Stimulated activated CD8-positive, alpha-beta memory T cell treated with anti-CD3 and anti-CD28 coated beads, Interleukin-4, amount 100 ng/mL, for 1 hour (primary cell): ENCODE data around the gene SH3RF2.
"Not testable (repeated sequence)": the region's sequence is repeated elsewhere in the genome, so short reads cannot be mapped to it uniquely, and the experiment has no call there.

ENCODE experiments used
- DNase-seq, 2 donors: peaks; one replicate each; pipeline ENCODE4 v3.0.0-alpha.2; 2020; ENCODE audit warnings: low read depth in 2 of 2, low spot score in 1 of 2

Gene SH3RF2

DNA sequence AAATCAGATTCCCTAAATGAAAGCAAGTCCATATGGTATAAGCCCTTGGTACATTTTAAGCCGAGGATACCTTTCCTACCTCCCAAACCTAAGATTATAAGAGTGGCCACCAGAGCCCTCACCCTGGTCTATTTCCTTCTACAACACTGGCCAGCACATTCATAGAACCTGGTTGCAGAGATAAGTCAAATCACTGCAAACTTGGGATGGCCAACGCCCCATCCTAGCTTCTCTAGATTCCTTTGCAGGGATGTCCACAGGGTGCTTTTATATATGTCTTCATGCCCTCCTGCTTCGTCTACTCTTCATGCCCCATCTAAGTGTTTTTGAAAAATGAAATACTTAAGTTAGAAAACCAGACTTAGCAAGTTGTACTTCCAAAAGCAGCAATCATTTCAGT, 41.8 kb downstream of the SH3RF2 start:
- no peak for DNase-seq

DNA sequence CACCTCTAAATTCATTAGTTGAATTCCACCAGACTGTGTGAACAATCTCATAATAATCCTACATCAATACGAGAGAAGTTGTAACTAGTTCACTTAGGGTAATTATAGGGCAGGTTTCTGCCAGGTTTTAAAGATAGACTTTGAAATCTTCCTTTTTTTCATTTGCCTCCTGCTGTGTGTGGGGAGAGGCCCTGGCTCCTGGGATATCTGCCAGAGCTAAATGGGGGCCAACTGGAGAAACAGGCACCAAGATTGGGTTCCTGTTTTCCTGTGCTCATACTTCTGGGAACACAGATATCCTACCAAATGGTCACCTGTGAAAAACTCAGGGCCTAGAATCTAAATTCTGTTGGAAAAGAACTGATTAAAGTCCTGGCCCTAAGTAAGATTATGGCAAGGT, 42.3 kb downstream of the SH3RF2 start:
- DNase-seq = no peak

DNA sequence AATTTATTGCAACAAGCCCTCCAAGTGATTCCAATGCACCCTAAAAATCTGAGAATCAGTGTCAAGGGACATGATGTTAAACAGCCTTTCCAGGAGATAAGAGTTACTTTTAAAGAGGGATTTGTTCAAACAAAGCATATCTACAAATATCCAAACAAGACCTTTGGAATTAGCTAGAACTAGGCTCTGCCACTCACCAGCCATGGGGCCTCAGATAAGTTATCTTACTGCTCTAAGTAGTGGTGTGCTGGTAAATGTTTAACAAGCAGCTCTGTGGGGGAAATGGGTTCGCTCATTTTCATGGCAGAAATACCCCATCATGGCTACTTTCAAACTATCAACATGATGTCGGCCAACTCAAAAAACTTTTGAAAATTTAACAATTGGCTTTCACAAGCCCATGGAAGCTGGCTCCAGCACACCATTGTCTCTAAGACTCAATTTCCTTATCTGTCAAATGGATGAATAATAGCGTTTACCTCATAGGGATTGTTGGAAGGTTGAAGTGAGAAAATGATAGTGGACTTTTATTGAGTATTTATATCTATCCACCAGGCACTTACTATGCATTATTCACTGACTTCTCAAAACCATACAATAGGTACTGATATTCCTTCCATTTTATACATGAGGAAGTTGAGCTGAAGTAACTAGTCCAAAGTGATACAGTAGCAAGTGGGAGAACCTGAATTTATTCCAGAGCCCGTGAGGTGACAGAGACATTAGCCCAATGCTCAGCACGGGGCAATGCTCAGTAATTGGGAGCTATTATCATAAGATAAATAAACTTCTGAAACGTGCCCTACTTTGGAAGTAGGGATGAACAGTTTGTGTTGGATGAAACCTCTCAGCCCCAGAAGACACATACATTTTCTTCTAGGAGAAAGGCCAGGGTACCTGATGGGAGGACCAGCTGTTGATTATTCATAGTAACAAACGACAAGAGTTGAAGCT, 43.2 kb downstream of the SH3RF2 start:
- no peak for DNase-seq

DNA sequence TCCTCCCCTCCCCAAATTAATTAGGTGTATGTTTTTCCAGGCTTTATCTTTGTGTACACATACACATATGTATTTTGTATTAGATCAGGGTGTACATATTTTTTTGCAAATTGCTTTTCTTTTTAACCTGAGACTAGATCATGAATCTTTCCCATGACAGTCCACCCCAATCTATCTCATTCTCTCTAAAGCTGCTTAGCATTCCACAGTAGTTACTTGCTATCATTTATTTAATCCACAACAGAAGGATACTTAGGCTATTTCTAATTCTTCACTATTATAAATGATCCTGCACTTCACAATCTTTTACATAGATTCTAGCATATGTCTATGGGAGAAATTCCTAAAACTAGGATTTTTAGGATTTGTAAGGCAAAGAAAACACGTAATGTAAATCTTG, 43.9 kb downstream of the SH3RF2 start:
- DNase-seq = no peak

DNA sequence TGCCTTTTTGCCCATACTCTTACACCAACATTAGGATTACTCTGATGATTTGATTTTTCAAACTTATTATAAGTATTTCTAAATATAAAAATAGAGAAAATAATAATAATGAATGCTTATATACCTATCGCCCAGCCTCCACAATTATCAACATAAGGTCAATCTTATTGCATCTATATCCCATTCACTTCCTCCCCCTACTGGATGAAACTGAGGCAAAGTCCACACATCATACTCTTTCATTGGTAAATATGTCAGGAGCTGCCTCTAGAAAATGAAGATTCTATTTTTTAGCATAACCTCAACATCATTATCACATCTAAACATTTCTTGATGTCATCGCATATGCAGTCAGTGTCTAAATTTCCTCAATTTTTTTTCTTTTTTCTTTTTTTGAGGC, 44.3 kb downstream of the SH3RF2 start:
- no peak for DNase-seq

DNA sequence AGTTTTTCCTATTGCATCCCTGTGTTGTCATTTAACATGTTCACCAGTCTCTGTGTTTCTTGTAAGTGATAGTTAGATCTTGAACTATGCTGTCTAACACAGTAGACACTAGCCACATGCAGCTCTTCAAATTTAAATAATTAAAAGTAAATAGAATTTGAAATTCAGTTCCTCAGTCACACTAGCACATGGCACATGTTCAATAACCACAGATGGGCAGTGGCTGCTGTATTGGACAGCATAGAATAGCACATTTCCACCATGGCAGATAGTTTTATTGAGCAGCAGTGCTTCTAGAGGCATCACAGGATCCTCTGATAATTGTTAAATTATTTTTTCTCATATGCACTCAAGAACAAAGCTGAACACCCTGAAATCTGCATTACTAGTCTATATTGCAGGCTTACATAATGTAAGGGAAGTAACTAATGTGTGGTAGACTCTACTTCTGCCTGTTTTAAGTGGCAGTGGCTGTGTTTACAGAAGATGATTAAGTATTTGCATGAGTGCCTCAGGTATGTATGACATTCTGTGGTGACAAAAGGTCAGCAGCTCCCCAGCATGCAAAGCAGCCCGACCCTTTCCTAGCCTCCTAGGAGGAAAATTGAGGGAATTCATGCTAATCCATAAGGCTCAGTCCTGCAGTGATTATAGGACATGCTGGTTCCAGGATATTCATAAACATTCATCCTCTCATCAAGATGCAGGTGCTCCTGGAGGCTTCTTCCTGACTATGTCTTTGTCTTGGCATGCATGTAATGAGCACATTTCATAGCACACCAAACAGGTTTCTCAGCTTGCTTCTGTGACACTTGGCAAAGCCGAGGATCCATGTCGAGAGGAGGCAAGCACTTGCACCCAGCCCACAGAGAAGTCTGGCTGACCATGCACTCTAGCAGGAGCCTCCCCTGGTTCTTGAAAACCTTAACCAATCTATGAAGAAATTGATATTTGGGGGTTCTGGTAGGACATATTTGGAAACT, 45.5 kb downstream of the SH3RF2 start:
- DNase-seq = no peak

DNA sequence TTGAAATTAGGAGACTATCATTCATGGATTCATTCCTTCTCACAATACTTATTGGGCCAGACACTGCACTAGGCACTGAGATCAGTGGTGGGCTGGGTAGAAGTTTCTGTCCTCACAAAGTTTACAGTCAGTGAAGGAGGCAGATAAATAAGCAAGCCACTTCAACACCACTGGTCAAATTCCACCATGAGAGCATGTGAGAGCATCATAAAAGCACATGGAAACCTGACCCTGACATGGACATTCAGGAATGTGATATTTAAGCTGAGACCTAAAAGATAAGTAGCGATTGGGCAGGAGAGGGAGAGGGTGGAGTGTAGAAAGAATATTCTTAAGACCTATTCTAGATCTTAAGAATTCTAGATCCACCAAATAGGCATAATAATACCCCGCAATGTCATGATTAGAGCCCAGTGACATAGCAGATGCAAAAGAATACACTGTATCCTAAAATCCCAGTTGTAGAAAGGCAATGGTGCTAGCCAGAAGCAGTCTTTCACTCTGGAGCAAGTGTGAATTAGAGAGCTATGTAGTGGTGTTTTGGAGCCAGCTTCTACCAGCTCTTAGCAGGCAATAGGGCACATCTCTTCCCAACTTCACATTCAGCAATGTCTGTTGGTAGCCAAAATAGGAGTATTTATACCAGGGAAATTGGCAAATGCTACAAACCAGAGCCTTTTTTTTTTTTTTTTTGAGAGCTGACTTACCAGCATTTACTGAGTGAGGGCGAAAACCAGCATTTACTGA, 46.4 kb downstream of the SH3RF2 start:
- DNase-seq = no peak

DNA sequence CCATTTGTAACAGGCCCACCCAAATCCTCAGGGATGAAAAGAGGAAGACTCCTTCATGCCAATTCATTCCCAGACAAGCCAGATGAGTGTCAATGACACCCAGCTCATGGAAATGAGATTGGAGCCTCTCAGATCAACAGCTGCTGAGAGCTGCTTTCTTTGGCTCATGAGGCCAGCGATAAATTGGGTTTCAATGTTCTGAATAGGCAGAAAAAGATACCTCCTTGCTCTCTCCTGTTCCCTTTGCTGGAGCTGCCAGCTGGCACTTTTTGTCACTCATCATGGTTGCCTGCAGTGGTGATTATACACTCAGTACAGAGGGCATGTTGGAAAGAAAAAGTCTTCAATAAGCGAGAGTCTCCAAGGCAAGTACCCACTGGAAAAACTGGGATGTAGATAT, 47.1 kb downstream of the SH3RF2 start:
- no peak for DNase-seq

DNA sequence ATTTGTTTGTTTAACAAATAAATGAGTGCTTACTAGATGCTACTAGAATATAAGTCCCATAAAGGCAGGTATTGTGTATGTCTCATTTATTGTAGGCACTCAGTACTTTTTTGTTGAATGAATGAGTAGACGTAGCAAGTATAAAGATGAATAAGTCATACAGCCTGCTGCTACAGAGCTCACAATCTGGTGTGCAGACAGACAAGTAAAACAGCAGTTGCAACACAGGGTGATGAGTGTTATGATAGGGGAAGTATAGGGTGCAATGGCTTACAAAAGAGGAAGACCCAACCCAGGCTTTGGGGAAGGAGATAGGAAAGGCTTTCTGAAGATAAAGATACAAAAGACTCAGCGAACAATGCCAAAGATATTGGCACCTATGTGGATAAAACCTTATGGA, 47.7 kb downstream of the SH3RF2 start:
- no peak for DNase-seq

DNA sequence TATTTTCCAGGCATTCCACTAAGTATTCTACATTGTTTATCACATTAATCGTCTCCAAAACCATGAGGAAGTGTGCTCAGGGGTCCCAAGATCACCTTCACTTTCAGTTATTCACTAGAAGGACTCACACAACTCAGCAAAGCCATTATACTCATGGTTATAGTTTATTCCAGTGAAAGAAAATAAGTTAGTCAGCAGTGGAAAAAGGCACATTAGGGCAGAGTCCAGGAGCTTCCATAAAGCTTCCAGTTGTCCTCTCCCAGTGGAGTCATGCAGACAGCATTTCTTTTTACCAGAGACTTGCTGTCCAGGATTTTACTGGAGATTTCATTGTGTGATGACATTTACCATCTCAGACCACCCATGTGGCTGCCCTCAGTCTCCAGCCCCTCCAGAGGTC, 51.5 kb downstream of the SH3RF2 start:
- DNase-seq = no peak

DNA sequence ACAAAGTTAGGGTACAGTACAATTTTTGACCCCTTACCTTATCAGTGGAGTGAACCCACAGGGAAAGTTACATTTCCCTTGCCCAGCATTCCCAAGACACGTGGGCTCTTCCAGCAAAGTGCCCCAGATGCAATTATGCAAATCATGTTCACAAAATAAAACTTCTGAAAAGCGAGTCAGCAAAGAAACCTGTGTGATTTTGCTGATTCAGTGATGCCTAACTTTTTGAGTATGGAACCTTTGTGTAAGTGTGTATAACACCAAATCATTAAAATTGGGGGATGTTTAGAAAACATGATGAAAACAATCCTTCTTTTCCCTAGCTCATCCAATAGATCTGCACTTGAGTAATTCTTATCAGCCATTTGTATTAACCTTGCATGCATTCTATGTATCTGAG, 52.6 kb downstream of the SH3RF2 start:
- DNase-seq = no peak

DNA sequence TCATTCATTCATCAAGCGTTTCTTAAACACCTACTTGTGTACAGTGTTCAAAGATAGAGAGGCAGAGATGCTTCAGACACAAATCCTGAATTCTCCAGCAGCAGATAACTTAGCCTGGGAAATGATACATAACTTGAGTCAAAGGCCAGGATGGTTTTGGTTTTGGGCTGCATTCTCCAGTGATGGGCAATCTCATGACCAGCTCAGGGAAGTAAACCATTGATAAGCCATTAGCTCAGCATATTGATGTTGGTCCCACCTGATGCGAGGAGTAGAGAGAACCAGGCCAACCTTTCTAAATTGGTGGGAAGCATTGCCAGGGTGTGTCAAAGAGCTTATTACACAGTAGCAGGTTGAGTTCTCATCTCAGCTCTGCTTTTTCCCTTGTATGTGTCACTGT, 53.0 kb downstream of the SH3RF2 start:
- DNase-seq = no peak

DNA sequence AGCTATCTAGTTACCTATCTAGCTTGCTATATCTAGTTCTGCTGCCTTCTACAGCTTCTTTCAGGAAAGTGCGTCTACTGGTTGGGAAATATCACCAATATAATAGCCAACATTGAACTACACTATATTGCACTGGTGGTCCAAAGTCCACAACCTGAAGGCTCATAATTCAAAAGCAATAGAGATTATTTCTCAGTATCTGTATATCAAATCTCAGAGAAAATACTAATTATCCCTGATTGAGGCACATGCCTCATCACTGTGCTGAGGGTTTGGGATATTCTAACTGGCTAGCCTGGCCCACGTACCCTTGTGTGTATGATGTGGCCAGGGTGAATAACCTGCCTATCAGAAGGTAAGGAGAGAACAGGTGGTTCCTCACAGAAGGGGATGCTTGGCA, 53.8 kb downstream of the SH3RF2 start:
- no peak for DNase-seq

DNA sequence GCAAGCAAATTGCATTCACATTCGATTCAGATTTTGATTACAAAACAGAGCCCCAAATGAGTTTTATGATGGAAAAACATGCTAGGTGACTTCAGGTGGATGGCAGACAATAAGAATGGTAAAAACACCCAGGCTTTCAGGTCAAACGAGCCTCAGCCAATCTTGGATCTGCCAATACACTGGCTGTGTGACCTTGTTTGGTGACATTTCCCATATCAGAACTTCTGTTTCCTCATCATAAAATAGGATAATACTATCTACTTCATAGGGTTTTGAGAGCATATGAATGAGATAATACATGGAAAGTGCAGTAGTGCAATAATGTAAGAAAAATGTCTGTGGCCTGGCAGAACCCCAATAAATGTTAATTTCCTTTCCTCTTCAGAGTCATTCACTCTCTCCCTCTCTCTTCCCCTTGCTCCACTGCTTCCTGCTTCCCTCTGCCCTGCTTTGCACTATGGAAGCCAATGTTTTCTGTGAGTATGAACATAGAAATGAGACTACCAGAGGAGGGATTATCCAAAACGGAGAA, 54.7 kb downstream of the SH3RF2 start:
- DNase-seq = no peak

DNA sequence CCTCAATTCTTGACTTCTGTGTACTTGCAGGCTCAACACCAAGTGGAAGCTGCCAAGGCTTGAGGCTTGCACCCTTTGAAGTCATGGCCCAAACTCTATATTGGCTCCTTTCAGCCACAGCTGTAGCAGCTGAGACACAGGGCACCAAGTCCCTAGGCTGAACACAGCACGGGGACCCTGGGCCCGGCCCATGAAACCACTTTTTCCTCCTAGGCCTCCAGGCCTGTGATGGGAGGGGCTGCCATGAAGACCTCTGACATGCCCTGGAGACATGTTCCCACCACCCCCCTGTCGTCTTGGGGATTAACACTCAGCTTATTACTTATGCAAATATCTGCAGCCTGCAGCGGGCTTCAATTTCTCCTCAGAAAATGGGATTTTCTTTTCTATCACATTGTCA, 57.2 kb downstream of the SH3RF2 start:
- not testable (repeated sequence) for DNase-seq

DNA sequence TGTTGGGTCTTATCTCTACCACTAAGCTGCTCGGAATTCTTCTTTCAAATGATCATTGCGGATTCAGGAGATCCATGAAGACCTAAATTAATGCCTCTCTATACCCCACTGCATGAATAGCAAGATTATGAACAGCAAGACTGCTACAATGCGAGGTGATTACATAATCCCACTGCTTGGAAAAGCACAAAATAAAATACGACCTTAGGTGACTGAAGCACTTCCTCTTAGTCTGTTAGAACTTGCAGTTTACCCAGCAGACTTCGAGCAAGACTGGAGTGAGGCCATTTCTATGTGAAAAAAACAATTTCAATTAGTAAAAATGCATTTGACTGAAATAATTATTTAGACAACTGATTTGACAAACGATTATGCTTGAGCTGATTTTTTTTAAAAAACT, 59.8 kb downstream of the SH3RF2 start:
- DNase-seq = no peak

DNA sequence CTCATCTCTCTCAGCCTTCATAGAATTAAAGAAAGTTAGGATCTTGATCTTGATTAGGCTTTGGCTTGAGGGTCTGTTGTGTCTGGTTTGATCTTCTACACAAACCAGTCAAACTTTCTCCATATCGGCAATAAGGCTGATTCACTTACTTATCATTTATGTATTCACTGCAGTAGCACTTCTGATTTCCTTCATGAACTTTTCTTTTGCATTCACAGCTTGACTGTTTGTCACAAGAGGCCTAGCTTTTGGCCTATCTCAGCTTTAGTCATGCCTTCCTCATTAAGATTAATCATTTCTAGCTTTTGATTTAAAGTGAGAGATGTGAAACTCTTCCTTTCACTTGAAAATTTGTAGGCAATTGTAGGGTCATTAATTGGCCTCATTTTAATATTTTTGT, 62.8 kb downstream of the SH3RF2 start:
- no peak for DNase-seq

DNA sequence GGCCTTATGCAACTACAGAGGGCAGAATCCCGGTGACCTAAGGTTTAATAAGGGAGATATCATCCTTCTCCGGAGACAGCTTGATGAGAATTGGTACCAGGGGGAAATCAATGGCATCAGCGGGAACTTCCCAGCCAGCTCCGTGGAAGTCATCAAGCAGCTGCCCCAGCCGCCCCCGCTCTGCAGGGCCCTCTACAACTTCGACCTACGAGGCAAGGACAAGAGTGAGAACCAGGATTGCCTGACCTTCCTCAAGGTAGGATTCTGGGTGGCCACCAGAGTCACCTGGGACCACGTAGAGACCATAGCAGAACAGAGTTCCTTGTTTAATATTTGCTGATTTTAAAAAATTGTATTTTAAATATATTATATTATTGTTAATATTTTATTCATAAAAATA, 63.7 kb downstream of the SH3RF2 start:
- DNase-seq = no peak

DNA sequence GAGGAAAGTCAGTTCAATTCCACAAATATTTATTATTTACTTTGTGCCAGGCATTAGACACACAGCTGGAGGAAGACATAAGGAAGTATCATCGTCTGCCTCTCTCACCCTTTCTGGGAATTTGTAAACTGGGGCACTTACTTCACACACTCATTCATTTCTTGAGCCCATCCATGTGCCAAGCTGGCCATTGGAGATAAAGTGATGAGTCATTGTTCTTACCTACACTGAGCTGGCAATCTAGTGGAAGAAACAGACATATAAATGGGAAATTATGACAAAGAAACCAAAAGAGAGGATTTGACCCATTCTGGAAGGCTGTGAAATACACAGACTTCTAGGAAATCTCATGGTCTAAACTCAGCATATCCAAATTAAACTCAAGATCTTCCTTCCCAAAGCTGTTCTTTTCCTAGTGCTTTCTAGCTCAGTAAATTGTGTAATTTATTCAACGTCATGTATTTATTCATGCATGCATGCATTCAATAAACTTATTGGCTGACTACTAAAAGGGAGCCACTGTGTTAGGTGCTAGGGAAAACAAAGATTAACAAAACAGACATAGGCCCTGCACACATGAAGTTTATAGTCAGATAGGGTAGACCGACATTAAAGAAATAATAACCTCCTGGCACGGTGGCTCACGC, 65.3 kb downstream of the SH3RF2 start:
- no peak for DNase-seq

DNA sequence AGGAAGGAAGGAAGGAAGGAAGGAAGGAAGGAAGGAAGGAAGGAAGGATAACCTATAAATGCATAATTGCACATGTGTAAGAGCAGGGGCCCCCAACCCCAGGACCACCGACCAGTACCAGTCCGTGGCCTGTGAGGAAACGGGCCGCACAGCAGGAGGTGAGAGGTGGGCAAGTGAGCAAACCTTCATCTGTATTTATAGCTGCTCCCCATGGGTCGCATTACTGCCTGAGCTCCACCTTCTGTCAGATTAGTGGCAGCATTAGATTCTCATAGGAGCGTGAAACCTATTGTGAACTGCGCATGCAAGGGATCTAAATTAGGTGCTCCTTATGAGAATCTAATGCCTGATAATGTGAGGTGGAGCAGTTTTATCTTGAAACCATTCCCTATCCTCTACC, 66.1 kb downstream of the SH3RF2 start:
- DNase-seq = no peak

DNA sequence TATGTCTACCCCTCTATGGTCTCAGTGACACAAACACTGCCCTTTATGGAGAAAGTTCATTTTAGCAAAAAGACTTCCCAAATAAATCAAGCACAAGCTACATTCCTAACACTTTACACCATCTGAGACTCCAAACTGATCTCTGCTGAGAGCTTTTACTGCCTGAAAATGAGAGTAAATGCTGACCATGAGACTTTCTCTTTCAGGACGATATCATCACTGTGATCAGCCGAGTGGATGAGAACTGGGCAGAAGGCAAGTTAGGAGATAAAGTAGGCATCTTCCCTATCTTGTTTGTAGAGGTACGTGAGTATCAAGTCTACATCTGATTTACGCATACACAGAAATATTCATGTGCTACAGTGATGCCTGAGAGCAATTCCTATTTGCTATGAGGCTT, 67.5 kb downstream of the SH3RF2 start:
- DNase-seq = no peak
